GM21528 (cell line): ENCODE measurements around the gene BCL2L13.
"Not testable (repeated sequence)": the region's sequence is repeated elsewhere in the genome, so short reads cannot be mapped to it uniquely, and the experiment has no call there.

Experiments used
- ATAC-seq: cut with Tn5 transposase; IDR thresholded peaks from one replicate; pipeline ENCODE4 v1.9.1; 2021; ENCODE audit warnings: mild to moderate bottlenecking, moderate library complexity; ENCODE audit not compliant: unreplicated experiment, low FRiP score

Gene BCL2L13

GRCh38 chr22:17692841-17693240 is 54.3 kb downstream of the BCL2L13 start:
- ATAC-seq: no peak

- ATAC-seq: no peak
These were observed 55.6 kb downstream of the BCL2L13 start for GRCh38 chr22:17694193-17694592.

- ATAC-seq: no peak
These were observed 56.2 kb downstream of the BCL2L13 start for GRCh38 chr22:17694752-17695151.

- ATAC-seq: no peak
These were observed 57.4 kb downstream of the BCL2L13 start for GRCh38 chr22:17695986-17696385.

- not testable (repeated sequence) for ATAC-seq
These were observed 58.6 kb downstream of the BCL2L13 start for GRCh38 chr22:17697196-17697595.

- ATAC-seq: not testable (repeated sequence)
These were observed 59.7 kb downstream of the BCL2L13 start for GRCh38 chr22:17698276-17698675.

GRCh38 chr22:17698948-17699347 is 60.4 kb downstream of the BCL2L13 start:
- ATAC-seq: no peak

GRCh38 chr22:17699696-17700340 is 61.3 kb downstream of the BCL2L13 start:
- ATAC-seq: no peak

- no peak for ATAC-seq
These were observed 62.2 kb downstream of the BCL2L13 start for GRCh38 chr22:17700778-17701177.

GRCh38 chr22:17703811-17704210 is 65.3 kb downstream of the BCL2L13 start:
- no peak for ATAC-seq

- ATAC-seq: no peak
These were observed 67.0 kb downstream of the BCL2L13 start for GRCh38 chr22:17705546-17705945.

- peak; percentile 78 for ATAC-seq
These were observed 67.7 kb downstream of the BCL2L13 start for GRCh38 chr22:17705951-17706900.

GRCh38 chr22:17706947-17707346 is 68.4 kb downstream of the BCL2L13 start:
- no peak for ATAC-seq

GRCh38 chr22:17707526-17707925 is 69.0 kb downstream of the BCL2L13 start:
- ATAC-seq: no peak

GRCh38 chr22:17710023-17710422 is 71.5 kb downstream of the BCL2L13 start:
- ATAC-seq: no peak

- ATAC-seq: no peak
These were observed 73.9 kb downstream of the BCL2L13 start for GRCh38 chr22:17712441-17712840.

- no peak for ATAC-seq
These were observed 78.0 kb downstream of the BCL2L13 start for GRCh38 chr22:17716529-17716928.

- ATAC-seq: no peak
These were observed 79.2 kb downstream of the BCL2L13 start for GRCh38 chr22:17717708-17718107.

- ATAC-seq: no peak
These were observed 81.4 kb downstream of the BCL2L13 start for GRCh38 chr22:17719911-17720310.

- no peak for ATAC-seq
These were observed 85.7 kb downstream of the BCL2L13 start for GRCh38 chr22:17724241-17724640.

- no peak for ATAC-seq
These were observed 86.3 kb downstream of the BCL2L13 start for GRCh38 chr22:17724678-17725499.
